Measurements from ENCODE around the gene DVL2. TPM values are rescaled to one million over a fixed set of nuclear protein-coding genes. Genes with fewer than 3 reads are reported as not detected.

DVL2 gene
- total RNA-seq, 1 donor: 106 TPM

DNA sequence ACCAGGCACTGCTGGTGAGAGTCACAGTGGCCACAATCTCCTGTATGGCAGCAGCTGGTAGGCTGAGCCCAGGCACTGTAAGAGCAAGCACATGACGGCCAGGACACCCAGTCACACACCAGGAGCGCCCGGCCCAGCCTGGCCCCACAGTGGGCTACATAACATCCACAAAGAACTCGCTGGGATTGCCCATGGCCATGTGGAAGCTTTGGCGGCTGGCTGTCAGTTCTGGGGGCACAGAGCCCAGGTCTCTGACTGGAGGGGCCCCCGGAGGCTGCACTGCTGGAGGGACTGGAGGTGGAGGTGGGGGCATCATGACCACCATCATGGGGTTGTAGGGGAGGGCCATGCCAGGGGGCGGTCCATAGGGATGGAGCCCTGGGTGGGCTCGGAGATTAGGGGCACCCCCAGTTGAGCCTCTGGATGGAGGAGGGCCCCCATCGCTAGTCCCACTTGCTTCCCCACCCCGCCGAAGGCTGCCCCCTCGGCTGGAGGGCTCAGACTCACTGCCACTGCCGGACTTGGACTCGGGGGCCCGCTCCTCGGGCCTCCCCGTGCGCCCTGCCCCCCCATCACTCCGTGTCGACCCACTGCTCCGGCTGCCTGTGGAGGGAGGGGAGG, 8.5 kb downstream of the DVL2 start:
- Histone ChIP-seq H3K9me3 (ENCODE audit: low read depth, low read length) (no peaks in the 10 kb centered on the region), H3K27ac (ENCODE audit: low read depth, low read length) (no peak overlapping the region), H3K79me2 (ENCODE audit: insufficient read depth, low read length) (peaks cover 50% of the 10 kb centered on the region), H2AFZ (ENCODE audit: low read length) (no peak overlapping the region), H4K20me1 (ENCODE audit: insufficient read depth, low read length) (peaks cover 46% of the 10 kb centered on the region), H3K4me1 (ENCODE audit: insufficient read depth, low read length) (peaks cover 10% of the 10 kb centered on the region), H3K27me3 (ENCODE audit: insufficient read depth, low read length) (no peaks in the 10 kb centered on the region), H3K4me3 (ENCODE audit: insufficient read depth, low read length) (no peak overlapping the region), H3K4me2 (ENCODE audit: insufficient read depth, low read length) (no peak overlapping the region), H3K36me3 (ENCODE audit: insufficient read depth, low read length) (peaks cover 83% of the 10 kb centered on the region)
- DNase-seq (ENCODE audit: insufficient read length, low spot score, missing footprints): no peak
- no peak for TF ChIP-seq CTCF (IDR thresholded peaks at IDR 0.05; ENCODE audit: extremely low read depth, low read depth, low read length)

GRCh38 chr17:7224661-7225111, 9.6 kb downstream of the DVL2 start:
- H3K4me2 ChIP-seq (ENCODE audit: insufficient read depth, low read length): no peak overlapping the region
- peaks cover 48% of the 10 kb centered on the region for H4K20me1 ChIP-seq (ENCODE audit: insufficient read depth, low read length)
- DNase-seq (ENCODE audit: insufficient read length, low spot score, missing footprints): no peak
- no peak overlapping the region for H3K27ac ChIP-seq (ENCODE audit: low read depth, low read length)
- no peaks in the 10 kb centered on the region for H3K27me3 ChIP-seq (ENCODE audit: insufficient read depth, low read length)
- no peaks in the 10 kb centered on the region for H3K9me3 ChIP-seq (ENCODE audit: low read depth, low read length)
- no peak for TF ChIP-seq CTCF (IDR thresholded peaks at IDR 0.05; ENCODE audit: extremely low read depth, low read depth, low read length)
- peaks cover 50% of the 10 kb centered on the region for H3K79me2 ChIP-seq (ENCODE audit: insufficient read depth, low read length)
- no peak overlapping the region for H3K4me3 ChIP-seq (ENCODE audit: insufficient read depth, low read length)
- H3K36me3 ChIP-seq (ENCODE audit: insufficient read depth, low read length): peaks cover 78% of the 10 kb centered on the region
- H2AFZ ChIP-seq (ENCODE audit: low read length): no peak overlapping the region
- peaks cover 15% of the 10 kb centered on the region for H3K4me1 ChIP-seq (ENCODE audit: insufficient read depth, low read length)

- Histone ChIP-seq H3K27ac (ENCODE audit: low read depth, low read length) (no peak overlapping the region), H3K4me3 (ENCODE audit: insufficient read depth, low read length) (no peak overlapping the region), H4K20me1 (ENCODE audit: insufficient read depth, low read length) (peaks cover 48% of the 10 kb centered on the region), H3K4me2 (ENCODE audit: insufficient read depth, low read length) (no peak overlapping the region), H3K9me3 (ENCODE audit: low read depth, low read length) (no peaks in the 10 kb centered on the region), H3K36me3 (ENCODE audit: insufficient read depth, low read length) (peaks cover 73% of the 10 kb centered on the region), H3K4me1 (ENCODE audit: insufficient read depth, low read length) (peaks cover 20% of the 10 kb centered on the region), H3K27me3 (ENCODE audit: insufficient read depth, low read length) (no peaks in the 10 kb centered on the region), H3K79me2 (ENCODE audit: insufficient read depth, low read length) (peaks cover 45% of the 10 kb centered on the region), H2AFZ (ENCODE audit: low read length) (no peak overlapping the region)
- no peak for DNase-seq (ENCODE audit: insufficient read length, low spot score, missing footprints)
- no peak for TF ChIP-seq CTCF (IDR thresholded peaks at IDR 0.05; ENCODE audit: extremely low read depth, low read depth, low read length)
Measured at GRCh38 chr17:7224110-7224509, 10.2 kb downstream of the DVL2 start.

DNA sequence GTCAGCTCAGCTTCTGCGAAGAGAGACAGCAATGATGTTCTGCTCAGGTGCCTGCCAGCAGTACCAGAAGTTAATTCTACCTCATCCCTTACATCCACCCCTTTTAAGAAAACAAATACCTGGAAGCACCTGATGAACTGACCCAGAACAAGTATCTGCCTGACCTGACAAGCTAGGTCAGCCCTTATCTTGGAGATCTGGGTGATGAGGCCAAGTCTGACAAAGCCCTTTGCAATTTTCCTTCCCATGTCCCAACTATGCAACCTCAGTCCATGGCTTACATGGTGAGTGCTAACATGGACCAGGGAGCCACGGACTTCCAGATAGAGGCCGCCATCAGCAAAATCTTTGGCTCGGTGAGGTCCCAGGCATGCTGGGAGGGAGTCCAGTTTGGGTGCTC, 10.9 kb downstream of the DVL2 start:
- Histone ChIP-seq H3K4me3 (ENCODE audit: insufficient read depth, low read length) (no peak overlapping the region), H3K4me2 (ENCODE audit: insufficient read depth, low read length) (no peak overlapping the region), H3K79me2 (ENCODE audit: insufficient read depth, low read length) (peaks cover 42% of the 10 kb centered on the region), H3K27me3 (ENCODE audit: insufficient read depth, low read length) (no peaks in the 10 kb centered on the region), H3K9me3 (ENCODE audit: low read depth, low read length) (no peaks in the 10 kb centered on the region), H4K20me1 (ENCODE audit: insufficient read depth, low read length) (peaks cover 48% of the 10 kb centered on the region), H3K36me3 (ENCODE audit: insufficient read depth, low read length) (peaks cover 66% of the 10 kb centered on the region), H3K27ac (ENCODE audit: low read depth, low read length) (no peak overlapping the region), H3K4me1 (ENCODE audit: insufficient read depth, low read length) (peaks cover 21% of the 10 kb centered on the region), H2AFZ (ENCODE audit: low read length) (no peak overlapping the region)
- no peak for DNase-seq (ENCODE audit: insufficient read length, low spot score, missing footprints)
- no peak for TF ChIP-seq CTCF (IDR thresholded peaks at IDR 0.05; ENCODE audit: extremely low read depth, low read depth, low read length)
